HepG2 (cell line): ENCODE results near the gene ZBBX. TPM values are rescaled to one million over a fixed set of nuclear protein-coding genes. Genes with fewer than 3 reads are reported as not detected.
A peak's percentile ranks its signal among the peaks of the same experiment; 100 is the strongest.

Experiments used
- ATAC-seq: fragments of 200-7000 bp; cut with Tn5 transposase; 3 replicates; pipeline ENCODE4 v1.9.1; 2020; ENCODE audit warnings: mild to moderate bottlenecking, moderate library complexity
- BruUV-seq: library from RNA; stranded (reverse); fragments of 400-500 nt; replicated peaks from 2 replicates; lab custom pipeline; 2021; lab: Mats Ljungman, UMichigan
- CTCF ChIA-PET: fragments of 300-600 bp; formaldehyde crosslinking; extraction: SDS; loops from one replicate; lab custom pipeline; 2021; ENCODE audit warnings: low total read pairs, inconsistent platforms, low intra/inter-chr PET ratio; lab: Yijun Ruan, JAX
- POLR2A ChIA-PET: fragments of 350-600 bp; sonication (Branson Sonifier 250); formaldehyde crosslinking; loops from one replicate; lab custom pipeline; 2020; ENCODE audit warnings: antibody characterized with exemption, inconsistent platforms; lab: Yijun Ruan, JAX
- DNase-seq: peaks from one replicate; pipeline ENCODE4 v3.0.0-alpha.2; 2015; ENCODE audit warnings: low spot score
- FAIRE-seq: peaks from 3 replicates; lab custom pipeline; 2011; peaks lifted over from hg19 to GRCh38; lab: Jason Lieb, UNC
- H2AFZ ChIP-seq: one replicate; pipeline ENCODE4 v1.6.1; 2011; ENCODE audit warnings: low read length, inconsistent platforms
- H3K27ac ChIP-seq: fragments of 300-600 bp; 3 replicates; pipeline ENCODE4 v1.8.0; 2011; ENCODE audit warnings: mixed run types, mild to moderate bottlenecking, mixed read lengths, low read length, inconsistent platforms; ENCODE audit not compliant: insufficient read depth; ENCODE audit errors: extremely low read length
- H3K27me3 ChIP-seq, 2 experiments: fragments of 200-600 bp in 1 of 2; 2 replicates in 1 of 2; 3 replicates in 1 of 2; pipeline versions ENCODE4 v1.6.0 to v1.8.0; 2011; ENCODE audit warnings: low read length in 2 of 2, mild to moderate bottlenecking in 2 of 2, moderate library complexity in 2 of 2, inconsistent platforms in 1 of 2; ENCODE audit not compliant: insufficient read depth in 2 of 2, control insufficient read depth in 1 of 2
- H3K36me3 ChIP-seq, 2 experiments: fragments of 200-600 bp in 1 of 2; replicated peaks in 1 of 2; 2 replicates in 1 of 2; 3 replicates in 1 of 2; pipeline versions ENCODE4 v1.5.1 to v1.8.0; 2011; ENCODE audit warnings: low read length in 2 of 2, inconsistent platforms in 1 of 2; ENCODE audit not compliant: insufficient read depth in 2 of 2, control insufficient read depth in 1 of 2
- H3K4me1 ChIP-seq: 2 replicates; pipeline ENCODE4 v1.5.1; 2012; ENCODE audit warnings: low read length, inconsistent platforms; ENCODE audit not compliant: insufficient read depth
- H3K4me2 ChIP-seq: 2 replicates; pipeline ENCODE4 v1.6.0; 2011; ENCODE audit warnings: low read depth, low read length, inconsistent platforms
- H3K4me3 ChIP-seq, 3 experiments: fragments of 200-600 bp in 1 of 3; sonication (generic), shearing (Covaris generic) in 1 of 3; replicated peaks in 1 of 3; 2 replicates each; pipeline ENCODE4 v1.5.1; 2011 to 2016; ENCODE audit warnings: low read length in 3 of 3, inconsistent platforms in 2 of 3, low read depth in 2 of 3, mild to moderate bottlenecking in 2 of 3, control low read depth in 1 of 3, mixed read lengths in 1 of 3; ENCODE audit not compliant: insufficient read depth in 1 of 3
- H3K79me2 ChIP-seq: one replicate; pipeline ENCODE4 v1.6.1; 2011; ENCODE audit warnings: low read length, inconsistent platforms; ENCODE audit not compliant: insufficient read depth
- H3K9ac ChIP-seq: 2 replicates; pipeline ENCODE4 v1.6.0; 2011; ENCODE audit warnings: mild to moderate bottlenecking, low read depth, low read length, inconsistent platforms; ENCODE audit not compliant: insufficient read depth
- H3K9me3 ChIP-seq: 2 replicates; pipeline ENCODE4 v1.5.1; 2012; ENCODE audit warnings: mild to moderate bottlenecking, low read length
- H4K20me1 ChIP-seq: 2 replicates; pipeline ENCODE4 v1.6.0; 2011; ENCODE audit warnings: inconsistent platforms, mild to moderate bottlenecking, low read length, moderate library complexity; ENCODE audit not compliant: insufficient read depth
- AHDC1 ChIP-seq: sonication (generic); formaldehyde crosslinking; IDR thresholded peaks from 2 replicates; pipeline ENCODE4 v1.5.1; 2020; ENCODE audit warnings: mild to moderate bottlenecking, missing genetic modification reagents, borderline replicate concordance
- ARID3A ChIP-seq: IDR thresholded peaks from 2 replicates; pipeline ENCODE4 v1.6.1; 2012; ENCODE audit warnings: low read depth, low read length, improper control_type of control experiment
- FOXA3 ChIP-seq: IDR thresholded peaks from 2 replicates; pipeline ENCODE4 v1.6.1; 2016; ENCODE audit warnings: missing genetic modification reagents, missing compliant biosample characterization
- NFIC ChIP-seq: IDR thresholded peaks from 2 replicates; pipeline ENCODE4 v1.6.1; 2012; ENCODE audit warnings: mild to moderate bottlenecking, low read length, inconsistent platforms
- ONECUT2 ChIP-seq: sonication (generic); formaldehyde crosslinking; IDR thresholded peaks from 2 replicates; pipeline ENCODE4 v1.4.0; 2020; ENCODE audit warnings: missing genetic modification reagents
- POLR2G ChIP-seq: fragments of 200-400 bp; formaldehyde crosslinking; IDR thresholded peaks from 2 replicates; pipeline ENCODE4 v1.6.1; 2018; ENCODE audit warnings: mild to moderate bottlenecking, low read depth, low read length, moderate library complexity
- RBM39 ChIP-seq: fragments of 200-400 bp; formaldehyde crosslinking; IDR thresholded peaks from one replicate; pipeline ENCODE4 v1.6.1; 2018; ENCODE audit warnings: antibody characterized with exemption, mild to moderate bottlenecking, low read depth, low read length; ENCODE audit not compliant: poor library complexity, severe bottlenecking
- SMC3 ChIP-seq: IDR thresholded peaks from 2 replicates; pipeline ENCODE4 v1.6.1; 2011; ENCODE audit warnings: low read length, improper control_type of control experiment
- TBX3 ChIP-seq: fragments of 450-650 bp; IDR thresholded peaks from 2 replicates; pipeline ENCODE4 v1.6.1; 2017; ENCODE audit warnings: antibody characterized with exemption, mild to moderate bottlenecking, inconsistent platforms, borderline replicate concordance
- WGBS: methylation state at CpG from one replicate; pipeline ENCODE4 v1.1.6; 2017; ENCODE audit warnings: low lambda C conversion rate; 5-methylcytosine and 5-hydroxymethylcytosine counted together
- in situ Hi-C: cut with HindIII; loops from 2 replicates; pipeline ENCODE4 v1.10.0; 2017; ENCODE audit warnings: low pct_unique_long_range_greater_than_20kb; ENCODE audit not compliant: extremely low pct_ligation_motif_present
- intact Hi-C: fragments of 100-400 bp; cut with micrococcal nuclease; formaldehyde crosslinking; loops from one replicate; pipeline ENCODE4 v1.10.0; 2022; ENCODE audit not compliant: unreplicated experiment
- polyA plus RNA-seq, 8 experiments: library from polyadenylated mRNA; depleted of rRNA in 3 of 8; stranded (reverse) in 7 of 8; unstranded in 1 of 8; fragments of >200 nt; fragmentation: Illumina TruSeq in 4 of 8; extraction: Trizol in 4 of 8; gene quantifications; 2 replicates each; pipeline versions ENCODE4 v1.2.1 to v1.2.3, GENCODE V29; 2011 to 2016; ENCODE audit warnings: low read depth in 4 of 8, missing spikeins in 1 of 8, mixed read lengths in 1 of 8; ENCODE audit not compliant: insufficient read depth in 1 of 8
- total RNA-seq, 5 experiments: library from RNA; depleted of rRNA; stranded (reverse); fragments of >200 nt; fragmentation: Illumina TruSeq; extraction: Trizol; gene quantifications; 2 replicates each; pipeline ENCODE4 v1.2.3, GENCODE V29; 2016; ENCODE audit warnings: low read depth in 1 of 5

The ZBBX gene
- total and polyA plus RNA-seq, 2 of the 13 experiments (the other 11 are each of a cell fraction or from before 2014, with no cell fraction given): not detected

DNA sequence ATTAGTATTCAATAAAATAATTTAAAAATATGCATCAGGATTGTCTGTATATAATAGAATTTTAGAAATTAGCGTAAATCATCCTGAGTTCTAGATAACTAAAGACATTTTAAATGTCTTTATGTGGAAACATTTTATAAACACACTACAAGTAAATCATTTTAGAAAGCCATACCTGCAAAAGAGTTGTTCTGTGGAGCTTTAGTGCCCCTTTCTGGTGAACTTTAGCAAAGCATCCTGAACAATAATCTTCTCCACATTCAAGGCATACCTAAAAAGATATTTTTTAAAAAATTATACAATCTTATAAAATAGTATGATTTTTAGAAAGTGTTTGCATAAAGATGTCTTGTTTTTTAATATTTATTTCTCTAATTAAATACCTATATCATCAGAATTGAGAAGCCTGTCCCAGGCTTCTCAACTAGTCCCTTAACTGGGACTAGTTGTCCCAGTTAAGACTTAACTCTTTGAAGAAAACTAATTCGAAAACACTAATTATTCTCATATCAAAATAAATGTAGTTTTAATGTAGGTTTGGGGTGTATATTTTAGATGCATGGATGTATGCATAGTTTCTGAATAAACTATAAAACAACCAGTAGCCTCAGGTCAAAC lies 29.7 kb downstream of the ZBBX start (continued):
- TF ChIP-seq AHDC1 (no peak), SMC3 (peak; percentile 34; the same call in 1 of the 2 replicates), POLR2G (no peak)

- Histone ChIP-seq H3K27me3 (no peaks in the 10 kb centered on the region), H3K4me3 (no peak overlapping the region), H3K9ac (no peak overlapping the region)
- CTCF ChIA-PET: no interaction called here
- TF ChIP-seq ARID3A (peak; percentile 49; the same call in 1 of the 2 replicates), NFIC (peak; percentile 57; the same call in 1 of the 2 replicates), ONECUT2 (CRISPR knock-in tag) (no peak), RBM39 (no peak), FOXA3 (CRISPR knock-in tag) (peak; percentile 21; the same call in 1 of the 2 replicates), TBX3 (peak; percentile 21; the same call in 1 of the 2 replicates)
- TF ChIP-seq, all 625 proteins: peak for 4
- in situ Hi-C loops: loop anchor here (25.0 kb wide), 1 partner anchor 1484 kb away; no protein-coding TSS in a partner anchor
- Histone ChIP-seq H3K36me3 (no peaks in the 10 kb centered on the region), H3K9me3 (no peaks in the 10 kb centered on the region), H3K4me1 (no peaks in the 10 kb centered on the region), H3K27ac (no peak overlapping the region), H3K4me2 (no peak overlapping the region), H2AFZ (no peak overlapping the region), H3K79me2 (no peaks in the 10 kb centered on the region), H4K20me1 (no peaks in the 10 kb centered on the region)
- ATAC-seq (no peak), FAIRE-seq (no peak), DNase-seq (no peak)
- WGBS: 0% methylated on average over 1 of the region's 1 CpG
- intact Hi-C loops: loop anchor here (5.0 kb wide), 1 partner anchor 244 kb away; no protein-coding TSS in a partner anchor
- BruUV-seq: no TSS peak
- POLR2A ChIA-PET: no interaction called here
These were observed 33.9 kb downstream of the ZBBX start for GRCh38 chr3:167346171-167346570.
